ENCODE measurements around the gene ERC2. TPM values are rescaled to one million over a fixed set of nuclear protein-coding genes. Genes with fewer than 3 reads are reported as not detected.

Gene ERC2
- total and polyA plus RNA-seq, 2 donors (not counting 1 experiment from before 2014, with no cell fraction given) = 0.14 to 0.17 TPM

DNA sequence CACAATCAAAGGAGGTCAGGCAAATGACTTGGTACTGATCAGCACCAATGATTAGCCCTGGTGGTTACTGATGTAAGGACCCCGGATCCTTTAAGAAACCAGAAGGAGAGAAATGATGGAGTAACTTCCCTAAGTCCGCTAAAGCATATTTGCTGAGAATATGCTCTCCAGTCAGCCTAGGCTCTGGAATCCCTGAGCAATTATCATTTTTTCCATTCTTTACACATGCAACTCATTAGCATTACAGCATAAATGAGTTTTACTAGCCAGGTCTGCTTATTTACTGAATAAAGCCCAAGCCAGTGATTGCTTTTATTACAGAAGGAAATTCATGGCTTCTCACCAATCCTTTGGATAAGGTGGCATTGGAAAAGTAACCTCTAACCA lies 842.0 kb downstream of the ERC2 start:
- no peaks in the 10 kb centered on the region for H3K79me2 ChIP-seq (ENCODE audit: control insufficient read depth, insufficient read depth, low read length)
- H3K9me3 ChIP-seq (ENCODE audit: control insufficient read depth, insufficient read depth, low read depth, low read length) = no peaks in the 10 kb centered on the region
- H3K36me3 ChIP-seq (ENCODE audit: control insufficient read depth, insufficient read depth, low read length) = no peaks in the 10 kb centered on the region
- H3K27me3 ChIP-seq (ENCODE audit: control insufficient read depth, insufficient read depth, low read length) = no peaks in the 10 kb centered on the region
- H3K9ac ChIP-seq (ENCODE audit: insufficient read depth, low read length) = no peak overlapping the region
- TF ChIP-seq, protein P1, sequence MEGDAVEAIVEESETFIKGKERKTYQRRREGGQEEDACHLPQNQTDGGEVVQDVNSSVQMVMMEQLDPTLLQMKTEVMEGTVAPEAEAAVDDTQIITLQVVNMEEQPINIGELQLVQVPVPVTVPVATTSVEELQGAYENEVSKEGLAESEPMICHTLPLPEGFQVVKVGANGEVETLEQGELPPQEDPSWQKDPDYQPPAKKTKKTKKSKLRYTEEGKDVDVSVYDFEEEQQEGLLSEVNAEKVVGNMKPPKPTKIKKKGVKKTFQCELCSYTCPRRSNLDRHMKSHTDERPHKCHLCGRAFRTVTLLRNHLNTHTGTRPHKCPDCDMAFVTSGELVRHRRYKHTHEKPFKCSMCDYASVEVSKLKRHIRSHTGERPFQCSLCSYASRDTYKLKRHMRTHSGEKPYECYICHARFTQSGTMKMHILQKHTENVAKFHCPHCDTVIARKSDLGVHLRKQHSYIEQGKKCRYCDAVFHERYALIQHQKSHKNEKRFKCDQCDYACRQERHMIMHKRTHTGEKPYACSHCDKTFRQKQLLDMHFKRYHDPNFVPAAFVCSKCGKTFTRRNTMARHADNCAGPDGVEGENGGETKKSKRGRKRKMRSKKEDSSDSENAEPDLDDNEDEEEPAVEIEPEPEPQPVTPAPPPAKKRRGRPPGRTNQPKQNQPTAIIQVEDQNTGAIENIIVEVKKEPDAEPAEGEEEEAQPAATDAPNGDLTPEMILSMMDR (conservative IDR thresholded peaks at IDR 0.05 in 1 of 2, IDR thresholded peaks at IDR 0.05 in 1 of 2; ENCODE audit: low read depth in 1 of 2, low read length in 2 of 2) = no peak
- TF ChIP-seq EZH2 (IDR thresholded peaks at IDR 0.05; ENCODE audit: low read length, missing control alignments) = no peak
- no peak overlapping the region for H3K4me3 ChIP-seq (replicated peaks in 1 of 4; ENCODE audit: control extremely low read depth in 1 of 4, insufficient read depth in 1 of 4, low read depth in 3 of 4, low read length in 4 of 4)
- DNase-seq (ENCODE audit: low read depth in 2 of 2) = no peak
- no peak overlapping the region for H2AFZ ChIP-seq (ENCODE audit: low read length)
- no peaks in the 10 kb centered on the region for H4K20me1 ChIP-seq (ENCODE audit: control insufficient read depth, extremely low read depth, insufficient read depth, low read length)
- no peak overlapping the region for H3K27ac ChIP-seq (ENCODE audit: insufficient read depth, low read length)
- no peaks in the 10 kb centered on the region for H3K4me1 ChIP-seq (ENCODE audit: control insufficient read depth, extremely low read depth, insufficient read depth, low read length)
- H3K4me2 ChIP-seq (ENCODE audit: extremely low read depth, insufficient read depth, low read length) = no peak overlapping the region

DNA sequence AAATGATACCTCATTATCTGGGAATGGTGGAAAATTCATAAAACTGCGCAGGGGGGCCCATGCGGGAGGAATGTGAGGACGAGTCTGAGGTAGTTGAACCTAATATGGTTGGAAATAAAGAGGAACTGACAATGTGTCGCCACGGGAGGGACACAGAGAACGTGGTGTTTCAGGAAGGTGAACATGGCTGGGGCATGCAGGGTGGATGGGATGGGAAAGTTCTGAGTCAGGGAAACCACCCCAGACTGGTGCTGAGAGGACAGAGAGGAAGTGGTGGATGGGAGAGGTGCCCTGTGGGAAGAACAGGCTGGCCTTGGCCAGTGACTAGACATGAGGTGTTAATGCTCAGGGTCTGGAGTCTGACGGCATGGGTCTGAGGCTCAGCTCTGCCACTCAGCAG lies 844.0 kb downstream of the ERC2 start:
- no peaks in the 10 kb centered on the region for H3K4me1 ChIP-seq (ENCODE audit: control insufficient read depth, extremely low read depth, insufficient read depth, low read length)
- H3K9me3 ChIP-seq (ENCODE audit: control insufficient read depth, insufficient read depth, low read depth, low read length) = no peaks in the 10 kb centered on the region
- H3K4me2 ChIP-seq (ENCODE audit: extremely low read depth, insufficient read depth, low read length) = no peak overlapping the region
- H4K20me1 ChIP-seq (ENCODE audit: control insufficient read depth, extremely low read depth, insufficient read depth, low read length) = no peaks in the 10 kb centered on the region
- no peaks in the 10 kb centered on the region for H3K27me3 ChIP-seq (ENCODE audit: control insufficient read depth, insufficient read depth, low read length)
- H3K36me3 ChIP-seq (ENCODE audit: control insufficient read depth, insufficient read depth, low read length) = no peaks in the 10 kb centered on the region
- no peak overlapping the region for H3K9ac ChIP-seq (ENCODE audit: insufficient read depth, low read length)
- no peak overlapping the region for H2AFZ ChIP-seq (ENCODE audit: low read length)
- TF ChIP-seq, protein P1 (conservative IDR thresholded peaks at IDR 0.05 in 1 of 2, IDR thresholded peaks at IDR 0.05 in 1 of 2; ENCODE audit: low read depth in 1 of 2, low read length in 2 of 2) = no peak
- TF ChIP-seq EZH2 (IDR thresholded peaks at IDR 0.05; ENCODE audit: low read length, missing control alignments) = no peak
- H3K4me3 ChIP-seq (replicated peaks in 1 of 4; ENCODE audit: control extremely low read depth in 1 of 4, insufficient read depth in 1 of 4, low read depth in 3 of 4, low read length in 4 of 4) = no peak overlapping the region
- DNase-seq (ENCODE audit: low read depth in 2 of 2) = peak in 1 of 2 donors; percentile 69
- no peaks in the 10 kb centered on the region for H3K79me2 ChIP-seq (ENCODE audit: control insufficient read depth, insufficient read depth, low read length)
- no peak overlapping the region for H3K27ac ChIP-seq (ENCODE audit: insufficient read depth, low read length)

DNA sequence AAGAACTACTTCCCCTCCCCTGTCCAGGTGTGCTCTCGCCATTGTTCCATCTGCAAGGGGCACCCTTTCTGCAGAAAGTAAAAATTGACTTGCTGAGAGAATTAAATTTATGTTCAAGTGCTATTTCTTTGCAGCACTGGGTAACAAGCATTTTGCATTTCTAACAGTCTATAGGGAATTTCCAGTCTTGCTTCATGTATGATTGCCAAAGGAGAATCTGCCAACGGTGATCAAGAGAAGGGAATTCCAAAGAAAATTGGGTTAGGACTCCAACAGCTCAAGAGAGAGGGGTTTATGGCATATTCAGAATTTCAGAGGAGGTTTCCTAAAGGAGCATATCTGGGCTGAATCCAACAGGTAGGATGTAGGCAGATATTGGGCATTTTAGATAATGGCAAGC lies 844.5 kb downstream of the ERC2 start:
- no peak overlapping the region for H2AFZ ChIP-seq (ENCODE audit: low read length)
- no peaks in the 10 kb centered on the region for H4K20me1 ChIP-seq (ENCODE audit: control insufficient read depth, extremely low read depth, insufficient read depth, low read length)
- H3K9me3 ChIP-seq (ENCODE audit: control insufficient read depth, insufficient read depth, low read depth, low read length) = no peaks in the 10 kb centered on the region
- no peak for TF ChIP-seq EZH2 (IDR thresholded peaks at IDR 0.05; ENCODE audit: low read length, missing control alignments)
- TF ChIP-seq, protein P1 (conservative IDR thresholded peaks at IDR 0.05 in 1 of 2, IDR thresholded peaks at IDR 0.05 in 1 of 2; ENCODE audit: low read depth in 1 of 2, low read length in 2 of 2) = no peak
- H3K36me3 ChIP-seq (ENCODE audit: control insufficient read depth, insufficient read depth, low read length) = no peaks in the 10 kb centered on the region
- DNase-seq (ENCODE audit: low read depth in 2 of 2) = no peak
- no peak overlapping the region for H3K4me2 ChIP-seq (ENCODE audit: extremely low read depth, insufficient read depth, low read length)
- H3K4me1 ChIP-seq (ENCODE audit: control insufficient read depth, extremely low read depth, insufficient read depth, low read length) = no peaks in the 10 kb centered on the region
- no peak overlapping the region for H3K27ac ChIP-seq (ENCODE audit: insufficient read depth, low read length)
- H3K9ac ChIP-seq (ENCODE audit: insufficient read depth, low read length) = no peak overlapping the region
- no peaks in the 10 kb centered on the region for H3K27me3 ChIP-seq (ENCODE audit: control insufficient read depth, insufficient read depth, low read length)
- H3K79me2 ChIP-seq (ENCODE audit: control insufficient read depth, insufficient read depth, low read length) = no peaks in the 10 kb centered on the region
- H3K4me3 ChIP-seq (replicated peaks in 1 of 4; ENCODE audit: control extremely low read depth in 1 of 4, insufficient read depth in 1 of 4, low read depth in 3 of 4, low read length in 4 of 4) = no peak overlapping the region

Data from fibroblast of lung (primary cell).